ENCODE measurements around the gene GAPVD1. TPM values are rescaled to one million over a fixed set of nuclear protein-coding genes. Genes with fewer than 3 reads are reported as not detected.
"Not testable (repeated sequence)": the region's sequence is repeated elsewhere in the genome, so short reads cannot be mapped to it uniquely, and the experiment has no call there.

The GAPVD1 gene
- total and polyA plus RNA-seq, 10 of the 15 experiments (the other 5 are each of a cell fraction or from before 2014, with no cell fraction given), result 4.3 to 36.6 (median 25.9) TPM

DNA sequence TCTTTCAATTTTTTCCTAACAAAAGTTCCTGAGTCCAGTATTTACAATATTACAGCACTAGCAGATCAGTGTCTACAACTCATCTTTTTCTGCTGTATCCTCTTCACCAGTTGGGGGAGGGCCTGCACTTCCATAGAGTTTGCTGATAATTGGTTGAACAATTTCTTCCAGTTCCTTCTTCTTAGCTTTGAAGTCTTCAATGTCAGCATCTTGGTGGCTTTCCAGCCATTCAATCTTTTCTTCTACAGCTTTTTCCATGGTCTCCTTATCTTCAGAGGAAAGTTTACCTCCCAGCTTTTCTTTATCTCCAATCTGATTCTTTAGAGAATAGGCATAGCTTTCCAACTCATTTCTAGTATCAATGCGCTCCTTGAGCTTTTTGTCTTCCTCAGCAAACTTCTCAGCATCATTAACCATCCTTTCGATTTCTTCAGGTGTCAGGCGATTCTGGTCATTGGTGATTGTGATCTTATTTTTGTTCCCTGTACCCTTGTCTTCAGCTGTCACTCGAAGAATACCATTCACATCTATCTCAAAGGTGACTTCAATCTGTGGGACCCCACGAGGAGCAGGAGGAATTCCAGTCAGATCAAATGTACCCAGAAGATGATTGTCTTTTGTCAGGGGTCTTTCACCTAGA, 25.0 kb upstream of the GAPVD1 start:
- ATAC-seq; H3K4me1 ChIP-seq (ENCODE audit: control insufficient read depth, insufficient read depth, low read length): not testable (repeated sequence)
- RAD21 ChIA-PET (ENCODE audit: unreplicated experiment), result interaction anchor here (1.0 kb wide), 1 partner anchor 41 kb away, joined by 5 read pairs; no protein-coding TSS in a partner anchor

DNA sequence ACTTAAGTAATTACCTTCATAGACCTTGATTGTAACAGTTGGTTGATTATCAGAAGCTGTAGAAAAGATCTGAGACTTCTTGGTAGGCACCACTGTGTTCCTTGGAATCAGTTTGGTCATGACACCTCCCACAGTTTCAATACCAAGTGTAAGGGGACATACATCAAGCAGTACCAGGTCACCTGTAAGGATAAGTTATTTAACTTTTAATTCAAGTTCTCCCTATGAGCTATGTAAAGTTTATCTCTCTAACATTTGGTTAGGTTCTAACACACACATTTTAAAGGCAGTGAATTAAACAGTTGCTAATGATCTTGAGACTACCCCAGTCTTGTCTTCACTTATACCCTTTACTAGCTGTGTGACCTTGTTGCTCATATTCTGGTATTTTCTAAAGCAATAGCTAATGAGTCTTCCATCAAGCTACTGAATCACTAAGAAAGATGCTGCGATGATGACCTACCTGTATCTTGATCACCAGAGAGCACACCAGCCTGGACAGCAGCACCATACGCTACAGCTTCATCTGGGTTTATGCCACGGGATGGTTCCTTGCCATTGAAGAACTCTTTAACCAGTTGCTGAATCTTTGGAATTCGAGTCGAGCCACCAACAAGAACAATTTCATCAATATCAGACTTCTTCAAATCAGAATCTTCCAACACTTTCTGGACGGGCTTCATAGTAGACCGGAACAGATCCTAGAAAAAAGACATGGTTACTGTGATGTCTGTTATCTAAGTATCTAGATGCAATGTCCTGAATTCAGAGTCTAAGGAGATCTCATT, 23.3 kb upstream of the GAPVD1 start:
- no peak for FAIRE-seq
- peaks cover 6% of the 10 kb centered on the region for H3K4me1 ChIP-seq (ENCODE audit: control insufficient read depth, insufficient read depth, low read length)
- H3K9ac ChIP-seq (ENCODE audit: control insufficient read depth, insufficient read depth, low read length), result peak overlapping the region; percentile 67
- CTCF ChIA-PET, result interaction anchor here (0.6 to 1.5 kb wide), 2 partner anchors 121 to 169 kb away, joined by 3 to 5 read pairs; no protein-coding TSS in a partner anchor
- SMC1A ChIA-PET (ENCODE audit: uncharacterized antibody, unreplicated experiment), result interaction anchor here (0.7 to 1.5 kb wide), 3 partner anchors 17 to 134 kb away, joined by 3 to 5 read pairs (median 3); no protein-coding TSS in a partner anchor
- no TSS peak for BruUV-seq (replicated peaks)
- in situ Hi-C loops (cut with MboI) (no loop called here), intact Hi-C loops (cut with micrococcal nuclease; ENCODE audit: unreplicated experiment) (no loop called here)
- 65% methylated on average over 7 of the region's 7 CpGs for WGBS (ENCODE audit: insufficient coverage, insufficient replicate concordance, low lambda C conversion rate, missing lambda C conversion rate)
- peak overlapping the region; percentile 95 for H3K4me3 ChIP-seq
- no peaks in the 10 kb centered on the region for H3K27me3 ChIP-seq (replicated peaks in 1 of 2; ENCODE audit: control insufficient read depth in 2 of 2, insufficient read depth in 2 of 2, low read length in 1 of 2)
- TF ChIP-seq SIN3A (IDR thresholded peaks at IDR 0.05; ENCODE audit: low read depth, low read length), result no peak
- TF ChIP-seq, protein P1, sequence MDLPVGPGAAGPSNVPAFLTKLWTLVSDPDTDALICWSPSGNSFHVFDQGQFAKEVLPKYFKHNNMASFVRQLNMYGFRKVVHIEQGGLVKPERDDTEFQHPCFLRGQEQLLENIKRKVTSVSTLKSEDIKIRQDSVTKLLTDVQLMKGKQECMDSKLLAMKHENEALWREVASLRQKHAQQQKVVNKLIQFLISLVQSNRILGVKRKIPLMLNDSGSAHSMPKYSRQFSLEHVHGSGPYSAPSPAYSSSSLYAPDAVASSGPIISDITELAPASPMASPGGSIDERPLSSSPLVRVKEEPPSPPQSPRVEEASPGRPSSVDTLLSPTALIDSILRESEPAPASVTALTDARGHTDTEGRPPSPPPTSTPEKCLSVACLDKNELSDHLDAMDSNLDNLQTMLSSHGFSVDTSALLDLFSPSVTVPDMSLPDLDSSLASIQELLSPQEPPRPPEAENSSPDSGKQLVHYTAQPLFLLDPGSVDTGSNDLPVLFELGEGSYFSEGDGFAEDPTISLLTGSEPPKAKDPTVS (IDR thresholded peaks at IDR 0.05; ENCODE audit: low read depth, low read length), result no peak
- TF ChIP-seq, protein P2, sequence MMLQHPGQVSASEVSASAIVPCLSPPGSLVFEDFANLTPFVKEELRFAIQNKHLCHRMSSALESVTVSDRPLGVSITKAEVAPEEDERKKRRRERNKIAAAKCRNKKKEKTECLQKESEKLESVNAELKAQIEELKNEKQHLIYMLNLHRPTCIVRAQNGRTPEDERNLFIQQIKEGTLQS (IDR thresholded peaks at IDR 0.05; ENCODE audit: borderline replicate concordance, extremely low read depth, low read depth, low read length), result no peak
- no peak for TF ChIP-seq CREM (IDR thresholded peaks at IDR 0.05; ENCODE audit: low read depth)
- TF ChIP-seq POLR2A (IDR thresholded peaks at IDR 0.05; ENCODE audit: low read depth, low read length), result peak; percentile 23; the same call in 1 of the 2 replicates
- no peak for TF ChIP-seq ATF7 (IDR thresholded peaks at IDR 0.05; ENCODE audit: low read depth)
- TF ChIP-seq BACH1 (IDR thresholded peaks at IDR 0.05; ENCODE audit: borderline replicate concordance), result no peak
- TF ChIP-seq YBX1 (IDR thresholded peaks at IDR 0.05), result no peak
- H3K9me3 ChIP-seq (replicated peaks; ENCODE audit: control insufficient read depth, insufficient read depth, low read length), result no peaks in the 10 kb centered on the region
- H3K27ac ChIP-seq (ENCODE audit: control insufficient read depth, insufficient read depth), result no peak overlapping the region
- 0 out of 2 replicates have a peak, but pooled peaks cover 5% of the 10 kb centered on the region for H4K20me1 ChIP-seq (ENCODE audit: control insufficient read depth, insufficient read depth)
- H3K36me3 ChIP-seq (ENCODE audit: control insufficient read depth in 2 of 2, insufficient read depth in 2 of 2, low read length in 1 of 2), result peaks cover 13 to 38% of the 10 kb centered on the region in 2 experiments
- H3K4me2 ChIP-seq (ENCODE audit: control insufficient read depth, insufficient read depth), result peak overlapping the region; percentile 94
- ATAC-seq, result no peak
- no peak overlapping the region for H2AFZ ChIP-seq (ENCODE audit: control insufficient read depth, low read depth, low read length)
- RAD21 ChIA-PET (ENCODE audit: unreplicated experiment), result interaction anchor here (0.5 to 1.0 kb wide), 3 partner anchors 95 to 416 kb away, joined by 3 to 4 read pairs (median 3); partner anchors contain the start of gene SCAI
- POLR2A ChIA-PET, result interaction anchor here (0.5 to 1.5 kb wide), 4 partner anchors 37 to 57 kb away, joined by 3 to 5 read pairs (median 4); partner anchors contain the start of gene RABEPK
- peaks cover 66% of the 10 kb centered on the region for H3K79me2 ChIP-seq (ENCODE audit: control insufficient read depth, insufficient read depth, low read length)
- no peak for DNase-seq (ENCODE audit: low read depth, low spot score)

More for the DNA sequence above, 25.0 kb upstream of the GAPVD1 start:
- BruUV-seq (replicated peaks), result TSS peak; percentile 47
- peaks cover 59% of the 10 kb centered on the region for H3K79me2 ChIP-seq (ENCODE audit: control insufficient read depth, insufficient read depth, low read length)
- peaks cover 13 to 38% of the 10 kb centered on the region in 2 experiments for H3K36me3 ChIP-seq (ENCODE audit: control insufficient read depth in 2 of 2, insufficient read depth in 2 of 2, low read length in 1 of 2)
- H4K20me1 ChIP-seq (ENCODE audit: control insufficient read depth, insufficient read depth); H3K27ac ChIP-seq (ENCODE audit: control insufficient read depth, insufficient read depth); H3K9ac ChIP-seq (ENCODE audit: control insufficient read depth, insufficient read depth, low read length); H3K9me3 ChIP-seq (replicated peaks; ENCODE audit: control insufficient read depth, insufficient read depth, low read length); DNase-seq (ENCODE audit: low read depth, low spot score); H2AFZ ChIP-seq (ENCODE audit: control insufficient read depth, low read depth, low read length); intact Hi-C loops (cut with micrococcal nuclease; ENCODE audit: unreplicated experiment); FAIRE-seq; H3K27me3 ChIP-seq (replicated peaks in 1 of 2; ENCODE audit: control insufficient read depth in 2 of 2, insufficient read depth in 2 of 2, low read length in 1 of 2); in situ Hi-C loops (cut with MboI): not testable (repeated sequence)
- H3K4me3 ChIP-seq, result peak overlapping the region; percentile 43; the same call in 1 of the 2 replicates
- peak overlapping the region; percentile 49; the same call in 1 of the 2 replicates for H3K4me2 ChIP-seq (ENCODE audit: control insufficient read depth, insufficient read depth)
- WGBS (ENCODE audit: insufficient coverage, insufficient replicate concordance, low lambda C conversion rate, missing lambda C conversion rate), result 60% methylated on average over 5 of the region's 5 CpGs
- TF ChIP-seq RAD21 (IDR thresholded peaks at IDR 0.05; ENCODE audit: insufficient read depth, low read depth, low read length), result 0 out of 2 replicates have a peak, but pooled peaks have one; percentile 6
- CTCF ChIA-PET, result interaction anchor here (0.9 to 1.5 kb wide), 4 partner anchors 11 to 171 kb away, joined by 3 to 5 read pairs (median 3); partner anchors contain the start of gene GAPVD1
- POLR2A ChIA-PET, result interaction anchor here (1.0 kb wide), 1 partner anchor 12 kb away, joined by 3 read pairs; no protein-coding TSS in a partner anchor
- SMC1A ChIA-PET (ENCODE audit: uncharacterized antibody, unreplicated experiment), result interaction anchor here (0.6 to 1.4 kb wide), 7 partner anchors 19 to 501 kb away, joined by 3 to 7 read pairs (median 3); no protein-coding TSS in a partner anchor

All from GM12878 (cell line).